H9 (cell line): ENCODE results near the gene RNF40. TPM values are rescaled to one million over a fixed set of nuclear protein-coding genes. Genes with fewer than 3 reads are reported as not detected.

Experiments used
- DNase-seq: peaks from one replicate; pipeline ENCODE4 v3.0.0-alpha.2; 2017
- H2AFZ ChIP-seq: one replicate; pipeline ENCODE4 v1.6.1; 2013; ENCODE audit warnings: mild to moderate bottlenecking, low read length, control low read depth, moderate library complexity
- H2AK5ac ChIP-seq: 2 replicates; pipeline ENCODE4 v1.6.1; 2013; ENCODE audit warnings: low read length, control low read depth, mixed read lengths; ENCODE audit not compliant: insufficient read length
- H2BK120ac ChIP-seq: one replicate; pipeline ENCODE4 v1.6.1; 2013; ENCODE audit warnings: low read depth, mild to moderate bottlenecking, low read length, control low read depth, inconsistent platforms; ENCODE audit not compliant: poor library complexity, severe bottlenecking
- H2BK12ac ChIP-seq: 2 replicates; pipeline ENCODE4 v1.6.1; 2013; ENCODE audit warnings: low read length, control low read depth, mixed read lengths, low read depth; ENCODE audit not compliant: insufficient read length
- H2BK15ac ChIP-seq: 2 replicates; pipeline ENCODE4 v1.6.1; 2013; ENCODE audit warnings: low read depth, low read length, control low read depth
- H2BK20ac ChIP-seq: one replicate; pipeline ENCODE4 v1.6.1; 2013; ENCODE audit warnings: low read depth, mild to moderate bottlenecking, low read length, control low read depth, inconsistent platforms; ENCODE audit not compliant: poor library complexity, severe bottlenecking
- H2BK5ac ChIP-seq: 2 replicates; pipeline ENCODE4 v1.6.1; 2013; ENCODE audit warnings: low read length, control low read depth, mixed read lengths; ENCODE audit not compliant: insufficient read length
- H3K14ac ChIP-seq: 2 replicates; pipeline ENCODE4 v1.6.1; 2013; ENCODE audit warnings: low read length, control low read depth; ENCODE audit not compliant: insufficient read depth
- H3K18ac ChIP-seq: 2 replicates; pipeline ENCODE4 v1.6.1; 2013; ENCODE audit warnings: low read depth, mild to moderate bottlenecking, mixed read lengths, low read length, control low read depth; ENCODE audit not compliant: insufficient read length
- H3K23ac ChIP-seq: 2 replicates; pipeline ENCODE4 v1.6.1; 2013; ENCODE audit warnings: low read length, control low read depth, mixed read lengths, low read depth; ENCODE audit not compliant: insufficient read length
- H3K23me2 ChIP-seq: 2 replicates; pipeline ENCODE4 v1.6.1; 2013; ENCODE audit warnings: low read depth, mild to moderate bottlenecking, mixed read lengths, low read length, control low read depth; ENCODE audit not compliant: insufficient read length, poor library complexity, severe bottlenecking
- H3K27ac ChIP-seq: 2 replicates; pipeline ENCODE4 v1.5.1; 2013; ENCODE audit warnings: low read length, control low read depth, mixed read lengths, low read depth; ENCODE audit not compliant: insufficient read length
- H3K27me3 ChIP-seq: 2 replicates; pipeline ENCODE4 v1.6.1; 2013; ENCODE audit warnings: low read length, control low read depth, inconsistent platforms; ENCODE audit not compliant: insufficient read depth
- H3K4ac ChIP-seq: 2 replicates; pipeline ENCODE4 v1.6.1; 2013; ENCODE audit warnings: low read depth, mild to moderate bottlenecking, control low read depth, inconsistent platforms, low read length, moderate library complexity
- H3K4me1 ChIP-seq: 2 replicates; pipeline ENCODE4 v1.6.1; 2013; ENCODE audit warnings: low read length, control low read depth, inconsistent platforms; ENCODE audit not compliant: insufficient read depth
- H3K4me2 ChIP-seq: 2 replicates; pipeline ENCODE4 v1.6.1; 2013; ENCODE audit warnings: low read length, control low read depth, mixed read lengths; ENCODE audit not compliant: insufficient read length, insufficient read depth
- H3K56ac ChIP-seq: 2 replicates; pipeline ENCODE4 v1.6.1; 2013; ENCODE audit warnings: low read depth, mild to moderate bottlenecking, mixed read lengths, low read length, control low read depth; ENCODE audit not compliant: insufficient read length
- H3K79me1 ChIP-seq: 2 replicates; pipeline ENCODE4 v1.6.1; 2013; ENCODE audit warnings: low read depth, mild to moderate bottlenecking, moderate library complexity, low read length, control low read depth, inconsistent platforms; ENCODE audit not compliant: insufficient read depth, poor library complexity, severe bottlenecking
- H3K79me2 ChIP-seq: 2 replicates; pipeline ENCODE4 v1.6.1; 2013; ENCODE audit warnings: low read length, control low read depth, inconsistent platforms; ENCODE audit not compliant: insufficient read depth
- H3K9ac ChIP-seq: 2 replicates; pipeline ENCODE4 v1.6.1; 2013; ENCODE audit warnings: low read length, control low read depth, mixed read lengths; ENCODE audit not compliant: insufficient read length; ENCODE audit errors: extremely low read depth
- H3K9me3 ChIP-seq: one replicate; pipeline ENCODE4 v1.6.1; 2013; ENCODE audit warnings: low read depth, low read length, inconsistent platforms; ENCODE audit not compliant: control insufficient read depth
- H3T11ph ChIP-seq: one replicate; pipeline ENCODE4 v1.6.1; 2013; ENCODE audit warnings: mild to moderate bottlenecking, low read length, control low read depth, inconsistent platforms
- H4K20me1 ChIP-seq: one replicate; pipeline ENCODE4 v1.6.1; 2013; ENCODE audit not compliant: control insufficient read depth, insufficient read length, insufficient read depth
- H4K5ac ChIP-seq: 2 replicates; pipeline ENCODE4 v1.6.1; 2013; ENCODE audit warnings: low read depth, mild to moderate bottlenecking, mixed read lengths, low read length, control low read depth; ENCODE audit not compliant: insufficient read length
- H4K8ac ChIP-seq: replicated peaks from 2 replicates; pipeline ENCODE4 v1.6.1; 2013; ENCODE audit warnings: low read length, control low read depth, mixed read lengths, low read depth; ENCODE audit not compliant: insufficient read length
- H4K91ac ChIP-seq: 2 replicates; pipeline ENCODE4 v1.6.1; 2013; ENCODE audit warnings: low read depth, mild to moderate bottlenecking, moderate library complexity, mixed read lengths, low read length, control low read depth; ENCODE audit not compliant: insufficient read length
- H3K27ac Mint-ChIP-seq, 3 experiments: 2 replicates in 2 of 3; 3 replicates in 1 of 3; pipeline ENCODE4 v1.8.0; 2020 to 2021; ENCODE audit warnings: mixed read lengths in 3 of 3, mild to moderate bottlenecking in 1 of 3, moderate library complexity in 1 of 3
- H3K27me3 Mint-ChIP-seq: 2 replicates; pipeline ENCODE4 v1.8.0; 2021; ENCODE audit warnings: low read depth, mild to moderate bottlenecking, moderate library complexity, mixed read lengths
- H3K36me3 Mint-ChIP-seq, 3 experiments: 2 replicates in 2 of 3; 3 replicates in 1 of 3; pipeline ENCODE4 v1.8.0; 2020 to 2021; ENCODE audit warnings: low read depth in 3 of 3, mixed read lengths in 3 of 3; ENCODE audit not compliant: insufficient read depth in 1 of 3
- H3K4me1 Mint-ChIP-seq, 2 experiments: 2 replicates each; pipeline ENCODE4 v1.8.0; 2020; ENCODE audit warnings: mixed read lengths in 2 of 2
- H3K4me3 Mint-ChIP-seq, 2 experiments: 2 replicates in 1 of 2; 3 replicates in 1 of 2; pipeline ENCODE4 v1.8.0; 2020 to 2021; ENCODE audit warnings: mild to moderate bottlenecking in 2 of 2, mixed read lengths in 2 of 2, moderate library complexity in 1 of 2
- H3K9me3 Mint-ChIP-seq, 2 experiments: 2 replicates in 1 of 2; 3 replicates in 1 of 2; pipeline ENCODE4 v1.8.0; 2020; ENCODE audit warnings: mild to moderate bottlenecking in 2 of 2, mixed read lengths in 2 of 2, moderate library complexity in 1 of 2
- WGBS: extraction: QIAGEN DNeasy Blood & Tissue Kit; methylation state at CpG from one replicate; pipeline ENCODE4 v1.1.7; 2013; ENCODE audit warnings: missing lambda C conversion rate, low lambda C conversion rate, mixed read lengths; ENCODE audit not compliant: insufficient read length; ENCODE audit errors: extremely low coverage; 5-methylcytosine and 5-hydroxymethylcytosine counted together
- total RNA-seq: library from RNA; stranded (reverse); gene quantifications from 2 replicates; pipeline ENCODE4 v1.2.1, GENCODE V29; 2021
- TF ChIP-seq, protein P1 (sequence below): fragments of 200-600 bp; sonication (generic); conservative IDR thresholded peaks from 3 replicates; pipeline ENCODE4 v1.8.0; 2021; ENCODE audit warnings: antibody characterized with exemption, mild to moderate bottlenecking

The RNF40 gene
- total RNA-seq, 1 experiment from 2014 or later: 103 TPM

DNA sequence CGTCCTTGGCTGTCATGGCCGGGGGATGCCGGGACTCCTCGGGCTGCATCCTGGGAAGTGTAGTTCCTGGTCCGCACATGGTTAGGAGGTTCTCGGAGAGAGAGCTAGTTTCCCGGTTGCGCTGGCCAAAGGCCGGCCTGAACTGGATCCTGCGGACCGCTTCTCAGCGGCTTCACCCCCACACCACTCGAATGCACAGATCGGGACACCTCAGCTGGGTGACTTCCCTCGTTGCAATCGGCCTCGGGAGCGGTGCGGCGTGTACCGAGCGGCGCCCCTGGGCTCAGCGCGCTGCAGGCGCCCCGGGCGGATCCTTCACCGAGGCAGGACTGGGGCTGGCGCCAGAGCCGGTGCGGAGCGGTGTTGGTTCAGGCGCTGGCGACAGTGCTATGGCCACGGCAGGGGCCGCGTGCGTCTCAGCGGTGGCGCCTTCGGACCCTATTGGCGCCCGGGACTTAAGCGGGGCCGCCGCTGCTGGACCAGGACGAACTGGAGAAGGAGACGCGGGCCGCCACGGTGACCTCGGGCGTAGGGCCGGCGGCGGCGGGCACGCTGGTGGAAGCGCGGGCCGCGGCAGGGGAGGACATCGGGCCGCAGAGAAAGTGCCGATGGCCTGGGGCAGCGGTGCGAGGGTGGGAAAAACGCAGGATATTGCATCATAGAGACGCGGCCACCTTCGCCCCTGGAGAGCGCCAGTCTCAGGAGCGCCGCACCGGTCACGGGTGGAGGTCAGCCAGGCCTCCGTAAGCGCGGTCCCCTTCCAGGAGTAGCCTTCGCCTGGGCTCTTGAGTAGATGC, 13.5 kb downstream of the RNF40 start:
- DNase-seq: peak; percentile 89
- Histone ChIP-seq H2BK20ac (no peak overlapping the region), H3K4me1 (no peaks in the 10 kb centered on the region), H4K20me1 (no peaks in the 10 kb centered on the region), H3K56ac (no peak overlapping the region), H2AK5ac (no peak overlapping the region), H2BK12ac (no peak overlapping the region), H3K9ac (peak overlapping the region; percentile 38), H3K27me3 (no peaks in the 10 kb centered on the region), H4K8ac (no peak overlapping the region), H3K18ac (peak overlapping the region; percentile 27), H4K91ac (no peak overlapping the region), H3K4ac (no peak overlapping the region), H3T11ph (no peak overlapping the region), H2AFZ (no peak overlapping the region), H3K79me1 (no peaks in the 10 kb centered on the region), H3K4me2 (peak overlapping the region; percentile 73), H3K9me3 (no peaks in the 10 kb centered on the region), H2BK5ac (no peak overlapping the region), H3K79me2 (no peaks in the 10 kb centered on the region), H3K23me2 (peaks cover 4% of the 10 kb centered on the region), H4K5ac (no peak overlapping the region), H2BK120ac (no peak overlapping the region), H3K14ac (peak overlapping the region; percentile 26), H3K27ac (no peak overlapping the region), H3K23ac (no peak overlapping the region), H2BK15ac (no peak overlapping the region; the same call in 1 of the 2 replicates)
- H3K4me3 Mint-ChIP-seq: peak overlapping the region; percentile 93 to 96
- H3K36me3 Mint-ChIP-seq: peaks cover 23 to 41% (median 26%) of the 10 kb centered on the region in 3 experiments
- no CpG with 5 or more reads among the region's 81 CpGs for whole genome bisulfite sequencing
- peaks cover 18 to 24% of the 10 kb centered on the region in 2 experiments for H3K4me1 Mint-ChIP-seq
- no peaks in the 10 kb centered on the region for H3K9me3 Mint-ChIP-seq
- TF ChIP-seq, protein P1, sequence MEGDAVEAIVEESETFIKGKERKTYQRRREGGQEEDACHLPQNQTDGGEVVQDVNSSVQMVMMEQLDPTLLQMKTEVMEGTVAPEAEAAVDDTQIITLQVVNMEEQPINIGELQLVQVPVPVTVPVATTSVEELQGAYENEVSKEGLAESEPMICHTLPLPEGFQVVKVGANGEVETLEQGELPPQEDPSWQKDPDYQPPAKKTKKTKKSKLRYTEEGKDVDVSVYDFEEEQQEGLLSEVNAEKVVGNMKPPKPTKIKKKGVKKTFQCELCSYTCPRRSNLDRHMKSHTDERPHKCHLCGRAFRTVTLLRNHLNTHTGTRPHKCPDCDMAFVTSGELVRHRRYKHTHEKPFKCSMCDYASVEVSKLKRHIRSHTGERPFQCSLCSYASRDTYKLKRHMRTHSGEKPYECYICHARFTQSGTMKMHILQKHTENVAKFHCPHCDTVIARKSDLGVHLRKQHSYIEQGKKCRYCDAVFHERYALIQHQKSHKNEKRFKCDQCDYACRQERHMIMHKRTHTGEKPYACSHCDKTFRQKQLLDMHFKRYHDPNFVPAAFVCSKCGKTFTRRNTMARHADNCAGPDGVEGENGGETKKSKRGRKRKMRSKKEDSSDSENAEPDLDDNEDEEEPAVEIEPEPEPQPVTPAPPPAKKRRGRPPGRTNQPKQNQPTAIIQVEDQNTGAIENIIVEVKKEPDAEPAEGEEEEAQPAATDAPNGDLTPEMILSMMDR: no peak
- H3K27ac Mint-ChIP-seq: peak overlapping the region; percentile 95 to 99 (median 98)
- H3K27me3 Mint-ChIP-seq: peaks cover 3% of the 10 kb centered on the region; the same call in 1 of the 2 replicates
